Fibroblast of the aortic adventitia (primary cell): ENCODE results near the gene PMFBP1. TPM values are rescaled to one million over a fixed set of nuclear protein-coding genes. Genes with fewer than 3 reads are reported as not detected.

Experiments used
- DNase-seq: peaks from one replicate; pipeline ENCODE4 v3.0.0-alpha.2; 2010; ENCODE audit warnings: low read depth
- H3K4me3 ChIP-seq: 2 replicates; pipeline ENCODE4 v1.5.1; 2011; ENCODE audit warnings: low read depth, mild to moderate bottlenecking, control low read depth, low read length, moderate library complexity
- CTCF ChIP-seq: IDR thresholded peaks from 2 replicates; pipeline ENCODE4 v1.5.1; 2011; ENCODE audit warnings: mild to moderate bottlenecking, low read length, control low read depth, inconsistent platforms; ENCODE audit not compliant: insufficient read depth
- total RNA-seq: library from RNA; depleted of rRNA; stranded (reverse); fragments of >200 nt; gene quantifications from 2 replicates; pipeline ENCODE4 v1.2.3, GENCODE V29; 2012; ENCODE audit warnings: low replicate concordance

The PMFBP1 gene
- total RNA-seq, 1 donor = 0.09 TPM

DNA sequence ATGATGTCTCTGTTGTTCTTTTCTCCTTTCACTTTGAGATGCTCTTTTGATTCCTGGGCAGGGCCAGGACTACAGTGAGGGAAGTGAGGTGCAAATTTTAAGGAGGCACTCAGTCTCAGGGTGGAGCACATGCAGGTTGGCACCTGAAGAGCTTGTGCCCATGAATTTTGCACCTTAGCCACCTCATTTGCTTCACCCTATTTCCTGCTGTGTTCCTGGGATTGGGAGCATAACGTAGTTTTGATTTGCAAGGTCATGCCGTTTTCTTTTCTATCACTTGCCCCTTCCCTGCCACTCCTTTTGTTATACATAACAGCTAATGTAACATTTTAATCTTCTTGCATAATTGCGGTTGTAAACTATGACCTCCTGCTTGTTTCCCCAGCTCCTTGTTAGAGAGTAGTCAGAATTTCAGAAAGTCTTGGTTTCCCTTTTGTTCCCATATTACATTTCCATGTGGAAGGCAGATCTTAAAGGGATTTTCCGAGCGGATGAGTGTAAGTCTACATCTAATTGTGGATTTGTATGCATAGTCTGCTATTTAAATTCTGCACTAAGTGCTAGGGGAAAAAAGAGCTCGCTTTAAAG is 9.8 kb downstream of the PMFBP1 start:
- no peak overlapping the region for H3K4me3 ChIP-seq
- TF ChIP-seq CTCF = no peak
- DNase-seq = no peak

DNA sequence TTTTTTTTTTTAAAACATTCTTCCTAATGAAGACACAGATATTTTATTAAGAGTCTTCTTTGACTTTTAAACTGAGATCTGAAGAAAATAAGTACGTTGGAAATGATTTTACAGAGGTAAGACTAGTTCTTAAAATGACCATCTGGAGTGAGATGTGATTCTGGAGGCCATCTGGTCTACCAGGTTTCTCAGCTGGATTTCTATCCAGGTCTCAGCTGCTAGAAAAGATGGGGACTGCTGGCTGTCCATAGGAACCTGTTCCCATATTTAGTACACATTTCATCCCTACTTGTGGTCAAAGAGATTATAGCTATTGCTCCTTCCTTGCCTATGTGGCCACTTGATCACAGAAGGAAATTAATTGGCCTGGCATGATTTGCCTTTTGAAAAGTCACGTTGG is 12.2 kb downstream of the PMFBP1 start:
- no peak for DNase-seq
- no peak for TF ChIP-seq CTCF
- no peak overlapping the region for H3K4me3 ChIP-seq

- H3K4me3 ChIP-seq = no peak overlapping the region
- TF ChIP-seq CTCF = no peak
- DNase-seq = peak; percentile 6
Observed at GRCh38 chr16:72159386-72159785, 12.6 kb downstream of the PMFBP1 start.

- DNase-seq = no peak
- no peak for TF ChIP-seq CTCF
- H3K4me3 ChIP-seq = no peak overlapping the region
Observed at GRCh38 chr16:72149676-72150464, 22.1 kb downstream of the PMFBP1 start.

DNA sequence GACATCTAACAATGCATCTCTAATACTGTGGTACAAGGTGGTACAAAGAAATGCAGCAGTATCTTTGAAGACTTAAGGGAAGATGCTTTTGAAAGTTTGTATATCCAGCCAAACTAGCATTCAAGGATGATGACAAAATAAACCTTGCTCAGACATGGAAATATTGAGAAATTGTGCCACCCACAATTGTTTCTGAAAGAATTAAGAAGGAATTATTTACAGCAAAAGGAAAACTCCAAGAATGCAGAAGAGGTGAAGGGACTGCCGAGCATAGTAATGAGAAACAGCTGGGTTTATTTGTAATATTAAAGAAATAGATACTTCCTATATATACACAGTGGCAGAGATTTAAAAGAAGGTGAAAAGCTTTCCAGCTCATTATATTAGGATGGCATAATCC is 29.5 kb downstream of the PMFBP1 start:
- TF ChIP-seq CTCF = no peak
- no peak for DNase-seq
- no peak overlapping the region for H3K4me3 ChIP-seq

GRCh38 chr16:72139908-72140307 is 32.0 kb downstream of the PMFBP1 start:
- no peak for DNase-seq
- no peak for TF ChIP-seq CTCF
- no peak overlapping the region for H3K4me3 ChIP-seq

GRCh38 chr16:72138064-72138572 is 33.8 kb downstream of the PMFBP1 start:
- no peak for DNase-seq
- TF ChIP-seq CTCF = no peak
- H3K4me3 ChIP-seq = no peak overlapping the region
